Left hindlimb (tissue), 1 donor: ENCODE data around the gene ICA1L.

ENCODE experiments used
- DNase-seq: peaks from one replicate; pipeline ENCODE4 v3.0.0-alpha.2; 2018

ICA1L gene

DNA sequence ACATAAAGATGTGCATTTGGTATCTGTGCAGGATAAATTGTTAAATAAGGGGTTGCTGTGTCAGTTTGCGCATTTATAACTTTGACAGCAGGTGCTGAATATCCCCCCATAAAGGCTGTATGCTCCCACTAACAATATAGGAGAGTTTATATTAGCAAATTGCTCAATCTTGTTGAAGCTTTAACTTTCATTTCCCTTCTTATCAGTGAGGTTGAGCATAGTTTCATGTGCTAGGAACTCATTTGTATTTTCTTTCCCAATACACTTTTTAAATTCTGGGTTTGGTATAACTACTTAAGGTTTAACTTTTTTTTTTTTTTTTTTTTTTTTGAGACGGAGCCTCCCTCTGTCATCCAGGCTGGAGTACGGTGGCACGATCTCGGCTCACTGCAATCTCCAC, 147.8 kb downstream of the ICA1L start:
- DNase-seq: no peak
